OCI-M1 (cell line): ENCODE data around the gene SLMAP.
A peak's percentile ranks its signal among the peaks of the same experiment; 100 is the strongest.

Experiments used
- DNase-seq: peaks from one replicate; lab custom pipeline; 2025; lab: John Stamatoyannopoulos, UW

The SLMAP gene

GRCh38 chr3:57893156-57893555 lies 137.0 kb downstream of the SLMAP start:
- DNase-seq = no peak

GRCh38 chr3:57893668-57894067 lies 137.6 kb downstream of the SLMAP start:
- no peak for DNase-seq

- DNase-seq = no peak
Observed at GRCh38 chr3:57896031-57896430, 139.9 kb downstream of the SLMAP start.

GRCh38 chr3:57896691-57897090 lies 140.6 kb downstream of the SLMAP start:
- no peak for DNase-seq

- no peak for DNase-seq
Observed at GRCh38 chr3:57900786-57901185, 144.7 kb downstream of the SLMAP start.

- no peak for DNase-seq
Observed at GRCh38 chr3:57903124-57903890, 147.2 kb downstream of the SLMAP start.

GRCh38 chr3:57910990-57911389 lies 154.9 kb downstream of the SLMAP start:
- peak; percentile 13 for DNase-seq

- DNase-seq = no peak
Observed at GRCh38 chr3:57911593-57911992, 155.5 kb downstream of the SLMAP start.

- no peak for DNase-seq
Observed at GRCh38 chr3:57917601-57918000, 161.5 kb downstream of the SLMAP start.

- no peak for DNase-seq
Observed at GRCh38 chr3:57918123-57918837, 162.2 kb downstream of the SLMAP start.

GRCh38 chr3:57919987-57920386 lies 163.9 kb downstream of the SLMAP start:
- DNase-seq = peak; percentile 35

GRCh38 chr3:57923101-57923500 lies 167.0 kb downstream of the SLMAP start:
- no peak for DNase-seq

GRCh38 chr3:57923752-57924151 lies 167.6 kb downstream of the SLMAP start:
- no peak for DNase-seq

- DNase-seq = no peak
Observed at GRCh38 chr3:57927166-57927565, 171.1 kb downstream of the SLMAP start.

- DNase-seq = no peak
Observed at GRCh38 chr3:57927916-57928315, 171.8 kb downstream of the SLMAP start.

GRCh38 chr3:57928511-57928910 lies 172.4 kb downstream of the SLMAP start:
- DNase-seq = no peak

GRCh38 chr3:57929988-57930387 lies 173.9 kb downstream of the SLMAP start:
- no peak for DNase-seq

- DNase-seq = no peak
Observed at GRCh38 chr3:57933602-57934001, 177.5 kb downstream of the SLMAP start.

- DNase-seq = no peak
Observed at GRCh38 chr3:57934373-57934772, 178.3 kb downstream of the SLMAP start.

- peak; percentile 92 for DNase-seq
Observed at GRCh38 chr3:57935539-57935938, 179.4 kb downstream of the SLMAP start.

- DNase-seq = no peak
Observed at GRCh38 chr3:57937092-57937491, 181.0 kb downstream of the SLMAP start.

GRCh38 chr3:57939775-57940174 lies 183.7 kb downstream of the SLMAP start:
- DNase-seq = no peak

GRCh38 chr3:57942388-57942787 lies 186.3 kb downstream of the SLMAP start:
- DNase-seq = no peak

GRCh38 chr3:57942872-57943283 lies 186.8 kb downstream of the SLMAP start:
- no peak for DNase-seq
